Kidney (tissue), 14 donors: ENCODE measurements around the gene CHPF2. TPM values are rescaled to one million over a fixed set of nuclear protein-coding genes. Genes with fewer than 3 reads are reported as not detected.

Experiments used
- DNase-seq, 5 donors: peaks; one replicate each; pipeline ENCODE4 v3.0.0-alpha.2; 2013 to 2020
- FAIRE-seq: peaks from 2 replicates; lab custom pipeline; 2012; peaks lifted over from hg19 to GRCh38; lab: Jason Lieb, UNC
- H3K27ac ChIP-seq, 2 donors: one replicate each; pipeline ENCODE4 v1.7.0; 2013; ENCODE audit warnings: low read depth in 2 of 2, low read length in 2 of 2, inconsistent platforms in 1 of 2
- H3K27me3 ChIP-seq: one replicate; pipeline ENCODE4 v1.7.1; 2013; ENCODE audit warnings: low read length, inconsistent platforms; ENCODE audit not compliant: control insufficient read depth, insufficient read depth
- H3K36me3 ChIP-seq, 3 donors: one replicate each; pipeline versions ENCODE4 v1.7.0 to v1.7.1; 2013; ENCODE audit warnings: low read length in 3 of 3, control low read depth in 1 of 3, inconsistent platforms in 1 of 3; ENCODE audit not compliant: insufficient read depth in 3 of 3, control insufficient read depth in 2 of 3
- H3K4me1 ChIP-seq, 3 donors: one replicate each; pipeline versions ENCODE4 v1.7.0 to v1.7.1; 2013; ENCODE audit warnings: low read length in 3 of 3, inconsistent platforms in 1 of 3, low read depth in 1 of 3; ENCODE audit not compliant: control insufficient read depth in 2 of 3, insufficient read depth in 2 of 3
- H3K4me3 ChIP-seq, 3 donors: one replicate each; pipeline versions ENCODE4 v1.7.0 to v1.8.1; 2013; ENCODE audit warnings: low read length in 3 of 3, control low read depth in 1 of 3, inconsistent platforms in 1 of 3
- H3K9ac ChIP-seq, 3 donors: one replicate each; pipeline versions ENCODE4 v1.7.0 to v1.7.1; 2013; ENCODE audit warnings: low read length in 3 of 3, control low read depth in 1 of 3, inconsistent platforms in 1 of 3
- H3K9me3 ChIP-seq, 3 donors: one replicate each; pipeline versions ENCODE4 v1.7.0 to v1.7.1; 2013; ENCODE audit warnings: low read length in 3 of 3, control low read depth in 1 of 3, inconsistent platforms in 1 of 3; ENCODE audit not compliant: control insufficient read depth in 2 of 3, insufficient read depth in 1 of 3
- intact Hi-C: fragments of 100-400 bp; cut with DNase I; formaldehyde crosslinking; loops from one replicate; pipeline ENCODE4 v1.11.1; 2022
- polyA plus RNA-seq: library from polyadenylated mRNA; stranded (reverse); fragments of 350-450 nt; fragmentation: Illumina TruSeq; extraction: RNeasy Lipid Tissue Mini Kit (QIAGEN cat#74804); gene quantifications from one replicate; pipeline ENCODE4 v1.2.3, GENCODE V29; 2014; ENCODE audit warnings: low read depth, low replicate concordance; ENCODE audit not compliant: insufficient read depth
- total RNA-seq: library from RNA; stranded (reverse); fragmentation: NEBNext Ultra II Directional; extraction: Animal tissue kit (Norgen Biotek cat#: 25700); gene quantifications from one replicate; pipeline ENCODE4 v1.2.1, GENCODE V29; 2021
- TF ChIP-seq, protein P1 (sequence below): IDR thresholded peaks from 3 replicates; pipeline ENCODE4 v1.5.1; 2012; ENCODE audit warnings: mild to moderate bottlenecking, moderate library complexity, borderline replicate concordance; ENCODE audit not compliant: insufficient read depth; ENCODE audit errors: extremely low read depth
- donor health status: control.
- donor health status: control.
- donor health status: control.
- donor health status: control.
- donor health status: control.
- donor health status: DM: yes; HTN: yes; CAD: no.
- donor health status: Normal renal cell carcinoma (clear cell type).

Gene CHPF2
- total and polyA plus RNA-seq, 2 donors from 2014 or later: 15.6 to 45.2 TPM

DNA sequence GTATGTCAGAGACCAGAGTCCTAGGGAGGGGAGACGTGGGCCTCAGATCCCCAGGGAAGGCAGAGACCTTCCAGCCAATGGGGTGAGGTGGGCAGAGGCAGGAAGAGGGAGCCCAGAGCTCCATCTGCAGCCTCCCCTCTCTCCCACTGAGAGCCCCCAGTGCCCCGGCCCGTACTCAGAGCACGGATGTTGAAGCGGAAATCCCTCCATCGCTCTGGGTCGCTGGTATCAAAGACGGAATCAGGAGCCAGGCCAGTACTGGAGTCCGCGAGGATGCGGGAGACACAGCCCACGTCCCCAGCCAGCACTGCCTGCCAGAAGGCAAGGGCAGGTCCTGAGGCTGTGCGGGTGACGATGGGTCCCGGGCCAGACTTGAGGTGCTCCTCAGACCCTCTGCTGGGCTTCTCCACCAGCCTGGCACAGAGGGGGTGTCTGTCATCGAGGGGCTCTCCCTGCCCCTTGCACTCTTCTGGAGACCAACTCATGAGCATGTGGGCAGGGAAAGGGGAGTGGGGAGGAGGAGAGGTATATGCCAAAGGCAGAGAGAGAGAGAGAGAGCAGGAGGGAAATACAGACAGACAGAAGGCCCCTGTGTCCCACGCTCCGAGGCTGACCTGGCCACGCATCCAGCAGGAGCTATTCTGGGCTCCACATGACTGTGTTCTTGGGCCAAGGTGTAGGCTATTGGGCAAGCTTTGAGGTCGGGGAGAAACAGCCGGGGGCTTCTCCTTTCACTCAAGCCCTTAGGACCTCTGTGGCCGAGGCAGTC lies 45.5 kb upstream of the CHPF2 start, which contains the start of gene ASB10:
Gene ASB10, minus strand, starts transcription at position 611 of the 769 bp plus-strand sequence. Its CDS starts 120 bp downstream, at position 491.
- Histone ChIP-seq H3K27ac (no peak within 1 kb of the TSS), H3K9me3 (no peaks in the 10 kb centered on the region), H3K9ac (no peak within 1 kb of the TSS), H3K4me1 (no peaks in the 10 kb centered on the region), H3K4me3 (no peak within 1 kb of the TSS), H3K36me3 (no peaks in the 10 kb centered on the region), H3K27me3 (no peaks in the 10 kb centered on the region)
- intact Hi-C loops: no loop called here
- DNase-seq: no peak
- FAIRE-seq: no peak
- TF ChIP-seq, protein P1, sequence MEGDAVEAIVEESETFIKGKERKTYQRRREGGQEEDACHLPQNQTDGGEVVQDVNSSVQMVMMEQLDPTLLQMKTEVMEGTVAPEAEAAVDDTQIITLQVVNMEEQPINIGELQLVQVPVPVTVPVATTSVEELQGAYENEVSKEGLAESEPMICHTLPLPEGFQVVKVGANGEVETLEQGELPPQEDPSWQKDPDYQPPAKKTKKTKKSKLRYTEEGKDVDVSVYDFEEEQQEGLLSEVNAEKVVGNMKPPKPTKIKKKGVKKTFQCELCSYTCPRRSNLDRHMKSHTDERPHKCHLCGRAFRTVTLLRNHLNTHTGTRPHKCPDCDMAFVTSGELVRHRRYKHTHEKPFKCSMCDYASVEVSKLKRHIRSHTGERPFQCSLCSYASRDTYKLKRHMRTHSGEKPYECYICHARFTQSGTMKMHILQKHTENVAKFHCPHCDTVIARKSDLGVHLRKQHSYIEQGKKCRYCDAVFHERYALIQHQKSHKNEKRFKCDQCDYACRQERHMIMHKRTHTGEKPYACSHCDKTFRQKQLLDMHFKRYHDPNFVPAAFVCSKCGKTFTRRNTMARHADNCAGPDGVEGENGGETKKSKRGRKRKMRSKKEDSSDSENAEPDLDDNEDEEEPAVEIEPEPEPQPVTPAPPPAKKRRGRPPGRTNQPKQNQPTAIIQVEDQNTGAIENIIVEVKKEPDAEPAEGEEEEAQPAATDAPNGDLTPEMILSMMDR: no peak

DNA sequence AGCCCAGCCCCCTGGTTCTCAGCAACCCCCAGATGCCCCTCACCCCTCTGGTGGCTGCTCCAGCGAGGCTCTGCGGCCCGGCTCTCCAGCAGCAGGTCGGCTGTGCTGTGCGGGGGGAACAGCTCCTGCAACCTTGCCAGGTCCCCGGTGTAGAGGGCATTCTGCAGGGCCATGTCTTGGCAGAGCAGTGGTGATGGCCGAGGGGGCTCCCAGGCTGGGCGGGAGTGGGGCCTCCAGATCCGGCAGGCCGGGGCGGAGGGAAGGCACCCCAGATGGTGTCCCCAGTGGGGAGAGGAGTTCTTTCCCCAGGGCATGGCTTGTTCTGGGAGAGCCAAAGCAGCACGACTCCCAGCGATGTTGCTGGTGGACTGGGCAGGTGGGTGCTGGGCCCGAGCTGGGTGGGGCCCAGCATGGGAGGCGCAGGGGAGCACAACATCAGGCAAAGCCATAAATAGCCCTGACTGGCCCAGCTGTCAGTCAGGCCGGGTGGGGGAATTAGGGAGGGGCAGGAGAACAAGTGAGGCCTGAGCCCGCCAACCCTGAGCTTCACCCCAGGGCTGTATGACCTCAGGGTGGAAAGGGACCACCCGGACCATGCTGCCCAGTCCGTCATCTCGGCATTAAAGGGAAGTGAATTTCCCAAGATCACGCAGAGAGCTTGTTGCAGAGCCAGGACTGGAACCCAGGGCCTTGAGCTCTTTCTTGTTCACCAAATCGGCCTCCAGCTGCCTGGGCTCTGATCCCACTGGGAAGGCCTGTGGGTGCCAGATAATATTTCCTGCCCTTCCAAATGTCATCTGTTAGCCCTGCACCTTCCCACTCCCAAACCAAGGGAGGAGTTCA lies 44.7 kb upstream of the CHPF2 start:
- Histone ChIP-seq H3K27me3 (no peaks in the 10 kb centered on the region), H3K36me3 (no peaks in the 10 kb centered on the region), H3K9me3 (no peaks in the 10 kb centered on the region), H3K4me1 (no peaks in the 10 kb centered on the region), H3K27ac (no peak overlapping the region), H3K4me3 (no peak overlapping the region), H3K9ac (no peak overlapping the region)
- DNase-seq (no peak), FAIRE-seq (no peak)
- TF ChIP-seq, protein P1: no peak
- intact Hi-C loops: no loop called here

- DNase-seq (no peak), FAIRE-seq (no peak)
- Histone ChIP-seq H3K9ac (no peak overlapping the region), H3K4me3 (no peak overlapping the region), H3K27ac (no peak overlapping the region), H3K36me3 (no peaks in the 10 kb centered on the region), H3K9me3 (no peaks in the 10 kb centered on the region), H3K27me3 (no peaks in the 10 kb centered on the region), H3K4me1 (no peaks in the 10 kb centered on the region)
- intact Hi-C loops: no loop called here
- TF ChIP-seq, protein P1: no peak
These were observed 44.1 kb upstream of the CHPF2 start for GRCh38 chr7:151188252-151188542.
